ENCODE results near the gene PPM1M.
"Not testable (repeated sequence)": the region's sequence is repeated elsewhere in the genome, so short reads cannot be mapped to it uniquely, and the experiment has no call there.

PPM1M gene

GRCh38 chr3:52278510-52279069 is 33.0 kb downstream of the PPM1M start, which contains the start of gene WDR82:
TSS of gene WDR82 (minus strand) at chr3:52278649. CDS start at chr3:52278361, 288 bp downstream.
- Mint-ChIP-seq H3K4me3 (peak within 1 kb of the TSS; percentile 96 to 100 (median 98)), H3K4me1 (peaks cover 36% of the 10 kb centered on the region), H3K27ac (peak within 1 kb of the TSS; percentile 95 to 99 (median 98)), H3K36me3 (ENCODE audit: low read depth) (peaks cover 20% of the 10 kb centered on the region), H3K9me3 (no peaks in the 10 kb centered on the region), H3K27me3 (ENCODE audit: low read depth) (no peaks in the 10 kb centered on the region)
- TF ChIP-seq CTCF (IDR thresholded peaks at IDR 0.05; ENCODE audit: unreplicated experiment in 3 of 3): peak; percentile 32 to 56 (median 46)

GRCh38 chr3:52279596-52279995 is 34.0 kb downstream of the PPM1M start:
- no peaks in the 10 kb centered on the region for H3K9me3 Mint-ChIP-seq
- peak overlapping the region; percentile 92 to 99 (median 98) for H3K4me3 Mint-ChIP-seq
- no peaks in the 10 kb centered on the region for H3K27me3 Mint-ChIP-seq (ENCODE audit: low read depth)
- H3K36me3 Mint-ChIP-seq (ENCODE audit: low read depth): peaks cover 10% of the 10 kb centered on the region
- peaks cover 30% of the 10 kb centered on the region for H3K4me1 Mint-ChIP-seq
- H3K27ac Mint-ChIP-seq: peak overlapping the region; percentile 95 to 99 (median 98)
- TF ChIP-seq CTCF (IDR thresholded peaks at IDR 0.05; ENCODE audit: unreplicated experiment in 3 of 3): no peak

GRCh38 chr3:52280050-52280461 is 34.5 kb downstream of the PPM1M start:
- H3K36me3 Mint-ChIP-seq (ENCODE audit: low read depth): peaks cover 9% of the 10 kb centered on the region
- H3K27me3 Mint-ChIP-seq (ENCODE audit: low read depth): no peaks in the 10 kb centered on the region
- H3K9me3 Mint-ChIP-seq: no peaks in the 10 kb centered on the region
- peaks cover 31% of the 10 kb centered on the region for H3K4me1 Mint-ChIP-seq
- H3K4me3 Mint-ChIP-seq: peak overlapping the region; percentile 92 to 99 (median 98)
- peak overlapping the region; percentile 95 to 99 (median 98) for H3K27ac Mint-ChIP-seq
- TF ChIP-seq CTCF (IDR thresholded peaks at IDR 0.05; ENCODE audit: unreplicated experiment in 3 of 3): no peak

GRCh38 chr3:52281981-52282801 is 36.6 kb downstream of the PPM1M start:
- Mint-ChIP-seq H3K27ac (peak overlapping the region; percentile 68 to 90 (median 88)), H3K36me3 (ENCODE audit: low read depth) (no peaks in the 10 kb centered on the region), H3K27me3 (ENCODE audit: low read depth) (no peaks in the 10 kb centered on the region), H3K9me3 (no peaks in the 10 kb centered on the region), H3K4me3 (peak overlapping the region in 1 of 3 experiments; percentile 8), H3K4me1 (peaks cover 29% of the 10 kb centered on the region)
- no peak for TF ChIP-seq CTCF (IDR thresholded peaks at IDR 0.05; ENCODE audit: unreplicated experiment in 3 of 3)

- no peak for TF ChIP-seq CTCF (IDR thresholded peaks at IDR 0.05; ENCODE audit: unreplicated experiment in 3 of 3)
- Mint-ChIP-seq H3K27ac (peak overlapping the region; percentile 82 to 98 (median 85)), H3K9me3 (no peaks in the 10 kb centered on the region), H3K27me3 (ENCODE audit: low read depth) (no peaks in the 10 kb centered on the region), H3K36me3 (ENCODE audit: low read depth) (no peaks in the 10 kb centered on the region), H3K4me1 (peaks cover 29% of the 10 kb centered on the region), H3K4me3 (peak overlapping the region in 1 of 3 experiments; percentile 17)
These were observed 37.7 kb downstream of the PPM1M start for GRCh38 chr3:52283306-52283705.

- not testable (repeated sequence) for H3K36me3 Mint-ChIP-seq (ENCODE audit: low read depth); H3K9me3 Mint-ChIP-seq; H3K27me3 Mint-ChIP-seq (ENCODE audit: low read depth); H3K4me3 Mint-ChIP-seq
- Mint-ChIP-seq H3K4me1 (peaks cover 31% of the 10 kb centered on the region), H3K27ac (peak overlapping the region; percentile 82 to 100 (median 98))
These were observed 38.5 kb downstream of the PPM1M start for GRCh38 chr3:52284051-52284450.
